GM18873 (cell line): Measurements from ENCODE around the gene FERMT3.

Source experiments
- ATAC-seq: cut with Tn5 transposase; IDR thresholded peaks from one replicate; pipeline ENCODE4 v1.9.1; 2021; ENCODE audit warnings: mild to moderate bottlenecking, moderate library complexity, moderate number of reproducible peaks; ENCODE audit not compliant: unreplicated experiment, low FRiP score

The FERMT3 gene

DNA sequence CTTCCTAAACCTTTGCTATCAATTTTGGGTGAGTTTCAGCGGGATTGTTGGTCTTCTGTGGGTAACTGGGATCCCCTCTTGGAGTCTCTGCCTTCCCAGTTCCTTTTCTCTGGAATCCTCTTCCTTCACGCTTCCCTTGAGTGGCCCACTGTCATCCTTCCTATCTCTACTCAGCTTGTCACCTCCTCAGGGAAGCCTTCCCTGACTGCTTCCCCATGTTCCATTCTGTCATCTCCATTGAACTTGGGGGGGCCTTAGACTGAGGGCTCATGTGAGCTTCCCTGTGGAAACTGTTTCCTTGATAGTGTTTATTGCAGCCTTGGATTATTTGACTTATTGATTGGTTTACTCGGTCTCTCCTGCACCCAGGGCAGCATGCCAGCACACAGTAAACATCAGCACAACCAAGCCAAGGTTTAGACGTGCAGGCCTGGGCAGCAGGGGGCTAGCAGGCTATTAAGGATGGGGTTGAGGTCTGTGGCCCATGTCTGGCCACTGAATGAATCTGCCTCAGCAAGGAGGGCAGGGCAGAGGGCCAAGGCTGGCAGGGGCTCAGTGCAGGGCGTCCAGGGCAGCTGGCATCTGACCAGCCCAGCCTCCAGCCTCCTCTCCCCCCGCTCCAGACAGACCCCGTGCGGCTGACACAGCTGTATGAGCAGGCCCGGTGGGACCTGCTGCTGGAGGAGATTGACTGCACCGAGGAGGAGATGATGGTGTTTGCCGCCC is 12.3 kb downstream of the FERMT3 start:
- no peak for ATAC-seq

DNA sequence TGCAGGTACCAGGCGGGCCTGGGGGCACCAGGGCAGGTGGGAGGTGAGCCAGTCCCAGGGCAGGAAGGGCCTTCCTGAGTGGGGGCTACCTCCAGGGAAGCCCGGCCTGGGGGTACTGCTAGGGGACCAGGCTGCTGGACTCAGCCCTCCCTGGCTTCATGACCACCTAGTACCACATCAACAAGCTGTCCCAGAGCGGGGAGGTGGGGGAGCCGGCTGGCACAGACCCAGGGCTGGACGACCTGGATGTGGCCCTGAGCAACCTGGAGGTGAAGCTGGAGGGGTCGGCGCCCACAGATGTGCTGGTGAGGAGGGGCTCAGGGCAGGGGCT is 12.8 kb downstream of the FERMT3 start:
- no peak for ATAC-seq

DNA sequence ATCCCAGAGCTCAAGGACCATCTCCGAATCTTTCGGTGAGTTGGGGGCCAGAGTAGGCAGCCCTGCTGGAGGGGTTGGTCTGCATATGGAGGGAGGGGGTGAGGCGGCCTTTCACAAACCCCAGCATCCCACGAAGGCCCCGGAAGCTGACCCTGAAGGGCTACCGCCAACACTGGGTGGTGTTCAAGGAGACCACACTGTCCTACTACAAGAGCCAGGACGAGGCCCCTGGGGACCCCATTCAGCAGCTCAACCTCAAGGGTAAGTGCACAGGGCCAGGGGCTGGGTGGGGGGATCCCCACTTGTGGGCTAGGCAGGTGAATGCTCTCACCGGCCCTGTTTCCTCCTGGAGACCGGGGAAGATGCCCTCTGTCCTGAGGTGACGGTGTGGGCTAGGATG is 13.2 kb downstream of the FERMT3 start:
- ATAC-seq, result no peak

DNA sequence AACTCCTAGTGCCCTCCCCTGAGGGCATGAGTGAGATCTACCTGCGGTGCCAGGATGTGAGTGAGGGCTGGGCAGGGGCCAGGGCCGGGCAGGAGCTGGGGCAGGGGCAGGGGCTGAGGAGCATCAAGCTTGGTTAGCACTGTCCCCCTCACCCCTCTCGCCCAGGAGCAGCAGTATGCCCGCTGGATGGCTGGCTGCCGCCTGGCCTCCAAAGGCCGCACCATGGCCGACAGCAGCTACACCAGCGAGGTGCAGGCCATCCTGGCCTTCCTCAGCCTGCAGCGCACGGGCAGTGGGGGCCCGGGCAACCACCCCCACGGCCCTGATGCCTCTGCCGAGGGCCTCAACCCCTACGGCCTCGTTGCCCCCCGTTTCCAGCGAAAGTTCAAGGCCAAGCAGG is 13.8 kb downstream of the FERMT3 start:
- ATAC-seq, result no peak

DNA sequence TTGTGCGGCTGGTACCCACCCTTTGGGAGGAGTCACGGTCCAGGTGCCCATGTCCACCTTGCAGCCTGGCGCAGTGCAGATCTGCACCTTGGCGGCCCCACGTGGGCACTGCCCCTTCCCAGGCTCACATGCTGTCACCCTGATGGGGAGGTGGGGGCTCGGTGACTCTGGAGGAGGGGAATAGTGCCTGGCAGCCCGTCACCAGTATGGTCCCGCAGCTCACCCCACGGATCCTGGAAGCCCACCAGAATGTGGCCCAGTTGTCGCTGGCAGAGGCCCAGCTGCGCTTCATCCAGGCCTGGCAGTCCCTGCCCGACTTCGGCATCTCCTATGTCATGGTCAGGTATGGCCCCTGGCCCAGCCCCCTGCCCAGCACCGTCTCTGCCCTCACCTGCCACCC is 14.3 kb downstream of the FERMT3 start:
- ATAC-seq, result no peak

DNA sequence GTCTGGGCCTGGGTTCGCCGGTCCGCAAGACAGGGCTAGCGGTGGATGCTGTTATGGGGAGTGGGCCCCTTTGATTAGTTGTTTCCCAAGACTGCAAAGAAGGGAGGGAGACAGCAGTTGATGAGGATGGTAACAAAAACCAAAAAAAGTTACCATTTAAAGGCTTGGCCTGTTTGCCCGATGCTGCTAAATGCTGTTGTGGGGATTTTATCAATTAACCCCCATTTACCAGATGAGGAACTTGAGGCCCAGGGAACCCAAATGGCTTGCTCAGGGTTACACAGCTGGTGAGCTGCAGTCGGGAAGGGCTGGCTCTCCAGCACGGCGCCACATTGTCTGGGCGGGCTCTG is 16.1 kb downstream of the FERMT3 start:
- ATAC-seq, result no peak

DNA sequence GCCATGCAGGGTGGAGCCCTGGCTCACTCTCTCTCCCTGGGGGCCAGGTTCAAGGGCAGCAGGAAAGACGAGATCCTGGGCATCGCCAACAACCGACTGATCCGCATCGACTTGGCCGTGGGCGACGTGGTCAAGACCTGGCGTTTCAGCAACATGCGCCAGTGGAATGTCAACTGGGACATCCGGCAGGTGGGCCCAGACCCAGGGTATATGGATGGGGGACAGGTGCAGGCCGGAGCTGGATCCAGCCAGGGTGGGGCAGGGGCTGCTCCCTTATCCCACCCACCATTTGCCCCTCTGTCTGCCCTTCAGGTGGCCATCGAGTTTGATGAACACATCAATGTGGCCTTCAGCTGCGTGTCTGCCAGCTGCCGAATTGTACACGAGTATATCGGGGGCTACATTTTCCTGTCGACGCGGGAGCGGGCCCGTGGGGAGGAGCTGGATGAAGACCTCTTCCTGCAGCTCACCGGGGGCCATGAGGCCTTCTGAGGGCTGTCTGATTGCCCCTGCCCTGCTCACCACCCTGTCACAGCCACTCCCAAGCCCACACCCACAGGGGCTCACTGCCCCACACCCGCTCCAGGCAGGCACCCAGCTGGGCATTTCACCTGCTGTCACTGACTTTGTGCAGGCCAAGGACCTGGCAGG is 16.6 kb downstream of the FERMT3 start:
- no peak for ATAC-seq

DNA sequence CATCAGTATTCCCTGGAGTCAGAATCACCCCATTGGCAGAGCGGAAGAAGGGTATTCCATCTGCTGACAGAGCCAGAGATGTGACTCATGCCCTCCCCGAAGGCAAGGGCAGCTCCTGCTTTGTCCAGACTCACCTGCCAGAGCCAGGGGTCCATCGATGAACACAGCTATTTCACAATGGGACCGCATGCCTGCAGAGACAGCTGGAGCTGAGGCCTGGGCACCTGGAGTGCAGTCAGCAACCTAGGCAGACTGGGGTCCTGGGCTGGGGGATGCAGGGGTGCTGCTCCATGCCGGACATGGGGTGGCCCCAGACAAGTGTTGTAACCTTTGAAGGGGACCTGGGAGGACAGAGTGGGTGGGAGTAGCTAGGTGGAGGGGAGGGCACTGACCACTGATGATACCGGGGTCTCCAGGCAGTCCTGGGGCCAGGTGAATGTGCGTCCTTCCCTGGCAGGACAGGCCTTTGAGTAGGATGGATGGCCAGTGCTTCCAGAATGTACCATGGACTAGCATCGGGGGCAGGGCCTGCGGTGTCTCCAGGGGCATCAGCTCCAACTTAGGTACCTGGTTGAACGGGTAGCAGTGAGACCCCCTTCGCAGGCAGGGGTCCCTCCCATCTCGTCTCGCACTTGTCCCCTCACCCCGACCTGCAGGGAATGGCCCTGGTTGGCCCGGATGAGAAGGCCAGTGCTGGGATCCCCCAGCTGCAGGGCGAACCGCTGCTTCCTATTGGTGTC is 17.8 kb downstream of the FERMT3 start:
- no peak for ATAC-seq

DNA sequence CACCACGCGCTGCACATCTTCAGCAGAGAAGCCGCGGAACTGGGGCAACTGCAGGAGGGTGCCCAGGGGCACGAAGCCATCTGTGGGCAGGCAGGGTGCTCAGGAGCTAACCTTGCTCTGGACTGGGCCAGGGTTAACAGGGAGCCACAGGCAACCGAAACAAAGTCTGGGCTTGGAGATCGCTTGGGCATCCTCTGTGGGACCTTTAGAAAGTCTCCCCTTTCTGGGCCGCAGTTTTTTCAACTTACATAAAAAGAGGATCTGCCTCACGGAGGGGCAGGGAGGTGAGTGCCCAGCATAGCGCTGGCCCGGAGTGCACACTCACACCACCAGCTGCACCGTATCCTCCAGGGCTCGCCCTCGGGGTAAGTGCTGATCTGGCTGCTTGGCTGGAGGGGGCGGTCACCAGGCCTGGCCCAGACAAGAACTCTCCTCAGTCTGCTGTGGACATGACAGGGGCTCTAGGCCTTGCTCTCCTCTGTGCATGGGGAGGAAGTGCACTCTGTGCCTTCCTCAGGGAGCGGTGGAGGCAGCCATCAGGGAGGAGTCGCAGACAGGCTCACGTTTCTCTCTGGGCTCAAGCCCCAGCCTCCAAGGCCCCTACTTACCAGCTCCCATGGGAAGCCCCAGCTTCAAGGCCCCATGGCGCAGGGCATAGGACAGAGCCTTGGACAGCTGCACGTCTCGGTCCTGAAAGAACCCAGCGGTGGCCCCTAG is 18.5 kb downstream of the FERMT3 start:
- ATAC-seq, result no peak

DNA sequence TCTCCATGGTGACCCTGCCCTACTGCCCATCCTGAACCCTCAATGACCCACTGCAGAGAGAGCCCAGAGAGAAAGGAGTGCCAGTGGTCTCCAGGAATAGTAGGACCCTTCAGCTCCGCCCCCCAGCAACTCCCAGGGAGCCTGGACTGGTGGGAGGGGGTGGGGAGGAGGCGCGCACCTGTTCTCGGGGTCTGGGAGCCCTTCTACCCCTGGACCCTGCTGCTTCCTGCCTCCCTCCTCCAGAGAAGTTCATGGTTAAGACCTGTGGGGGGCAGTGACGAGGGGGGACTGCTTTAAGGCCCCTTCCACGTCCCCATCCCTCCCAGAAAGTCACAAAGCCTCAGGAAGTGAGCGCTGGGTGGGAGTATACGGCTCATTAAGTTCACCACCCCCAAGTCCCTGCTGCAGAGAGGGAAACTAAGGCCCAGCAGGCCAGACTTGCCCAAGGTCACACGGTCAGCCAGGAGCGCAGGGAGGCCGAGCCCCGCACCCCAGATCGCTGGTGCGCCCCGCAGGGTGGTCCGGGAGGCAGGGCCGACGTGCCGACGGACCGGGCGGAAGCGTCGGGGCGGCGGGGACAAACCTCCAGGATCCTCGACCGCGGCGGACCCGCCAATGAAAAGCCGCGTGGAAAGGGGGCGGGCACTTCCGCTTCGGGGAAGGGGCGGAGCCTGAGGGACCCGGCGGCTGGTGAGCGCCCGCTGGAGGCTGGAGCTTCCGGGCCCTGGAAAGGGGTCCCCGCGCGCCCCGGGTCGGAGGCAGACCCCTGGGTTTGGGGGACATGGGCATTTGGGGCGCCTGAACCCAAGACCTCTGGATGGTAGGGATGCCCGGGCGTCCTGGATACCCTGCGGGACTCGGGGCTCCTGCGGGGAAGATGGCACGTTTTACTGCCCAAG is 19.3 kb downstream of the FERMT3 start, which contains the start of the genes NUDT22 and TRPT1:
NUDT22 (plus strand) TSS at position 667 of the 899 bp plus-strand sequence. CDS start 379 bp downstream, outside the sequence.
TRPT1 (minus strand) TSS at position 579 of the 899 bp plus-strand sequence; CDS start at position 253, 326 bp downstream.
- no peak for ATAC-seq

DNA sequence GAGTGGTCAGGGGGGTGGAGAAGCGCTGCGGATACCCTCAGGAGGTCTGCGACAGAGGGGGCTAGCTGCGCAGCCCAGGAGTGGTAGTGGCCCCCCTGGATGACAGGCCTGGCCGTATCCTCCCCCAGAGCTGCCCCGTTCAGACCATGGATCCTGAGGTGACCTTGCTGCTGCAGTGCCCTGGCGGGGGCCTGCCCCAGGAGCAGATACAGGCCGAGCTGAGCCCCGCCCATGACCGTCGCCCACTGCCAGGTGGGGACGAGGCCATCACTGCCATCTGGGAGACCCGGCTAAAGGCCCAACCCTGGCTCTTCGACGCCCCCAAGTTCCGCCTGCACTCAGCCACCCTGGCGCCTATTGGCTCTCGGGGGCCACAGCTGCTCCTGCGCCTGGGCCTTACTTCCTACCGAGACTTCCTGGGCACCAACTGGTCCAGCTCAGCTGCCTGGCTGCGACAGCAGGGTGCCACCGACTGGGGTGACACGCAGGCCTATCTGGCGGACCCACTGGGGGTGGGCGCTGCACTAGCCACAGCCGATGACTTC is 20.1 kb downstream of the FERMT3 start:
- no peak for ATAC-seq

DNA sequence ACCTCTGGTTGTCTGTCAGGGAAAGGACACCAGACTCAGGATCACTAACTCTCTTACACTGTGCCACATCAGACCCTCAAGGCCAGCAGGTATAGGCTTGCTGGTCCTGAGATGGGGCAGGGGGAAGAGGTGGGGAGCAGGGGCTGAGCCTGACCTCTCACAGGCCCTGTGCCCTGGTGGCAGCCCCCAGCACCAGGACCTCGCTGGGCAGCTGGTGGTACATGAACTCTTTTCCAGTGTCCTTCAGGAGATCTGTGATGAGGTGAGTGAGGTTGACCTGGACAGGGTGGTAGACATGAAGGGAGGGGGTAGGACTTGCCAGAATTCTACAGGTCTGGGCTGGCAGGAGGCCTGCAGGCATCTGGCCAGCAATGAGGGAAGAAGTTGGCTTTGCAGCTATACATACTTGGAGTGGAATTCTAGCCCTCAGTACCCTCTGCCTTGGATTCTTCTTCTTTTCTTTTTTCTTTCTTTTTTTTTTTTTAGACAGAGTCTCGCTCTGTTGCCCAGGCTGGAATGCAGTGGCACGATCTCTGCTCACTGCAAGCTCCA is 21.0 kb downstream of the FERMT3 start:
- no peak for ATAC-seq

DNA sequence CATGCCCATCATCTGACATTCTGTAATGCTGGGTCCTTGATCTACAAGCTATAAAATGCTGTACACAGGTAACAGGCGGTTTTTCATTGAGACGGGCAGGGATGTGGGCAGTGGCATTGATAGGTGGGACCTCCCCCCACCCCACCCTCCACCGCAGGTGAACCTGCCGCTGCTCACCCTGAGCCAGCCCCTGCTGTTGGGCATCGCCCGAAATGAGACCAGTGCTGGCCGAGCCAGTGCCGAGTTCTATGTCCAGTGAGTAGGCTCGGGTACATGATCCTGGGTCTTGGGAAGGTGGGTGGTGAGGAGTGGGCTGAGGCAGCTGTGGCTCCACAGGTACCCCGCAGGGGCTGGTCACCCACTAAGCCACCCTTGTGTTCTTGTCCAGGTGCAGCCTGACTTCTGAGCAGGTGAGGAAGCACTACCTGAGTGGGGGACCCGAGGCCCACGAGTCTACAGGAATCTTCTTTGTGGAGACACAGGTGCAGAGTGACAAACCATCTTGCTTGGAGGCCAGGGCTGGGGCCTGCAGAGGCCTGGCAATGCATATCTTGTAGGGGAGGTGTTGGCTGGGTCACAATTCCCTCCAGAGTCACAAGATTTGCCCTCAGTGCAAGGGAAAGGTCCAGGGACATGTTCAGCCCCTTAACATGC is 22.7 kb downstream of the FERMT3 start:
- no peak for ATAC-seq

DNA sequence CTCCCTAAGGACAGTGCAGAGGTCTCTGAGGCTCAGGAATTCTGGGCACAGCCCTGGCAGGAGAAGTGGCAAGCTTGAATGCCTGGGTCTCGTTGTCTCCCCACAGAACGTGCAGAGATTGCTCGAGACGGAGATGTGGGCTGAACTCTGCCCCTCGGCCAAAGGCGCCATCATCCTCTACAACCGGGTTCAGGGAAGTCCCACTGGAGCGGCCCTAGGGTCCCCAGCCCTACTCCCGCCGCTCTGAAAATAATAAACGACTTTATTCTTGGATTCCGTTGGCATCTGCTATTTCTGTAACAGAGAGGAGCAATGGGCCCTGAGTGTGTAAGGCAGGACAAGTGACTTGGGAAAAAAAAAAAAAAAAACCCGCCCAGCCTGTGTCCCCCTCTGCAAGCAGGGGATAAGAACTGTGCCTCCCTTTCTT is 23.2 kb downstream of the FERMT3 start:
- no peak for ATAC-seq

DNA sequence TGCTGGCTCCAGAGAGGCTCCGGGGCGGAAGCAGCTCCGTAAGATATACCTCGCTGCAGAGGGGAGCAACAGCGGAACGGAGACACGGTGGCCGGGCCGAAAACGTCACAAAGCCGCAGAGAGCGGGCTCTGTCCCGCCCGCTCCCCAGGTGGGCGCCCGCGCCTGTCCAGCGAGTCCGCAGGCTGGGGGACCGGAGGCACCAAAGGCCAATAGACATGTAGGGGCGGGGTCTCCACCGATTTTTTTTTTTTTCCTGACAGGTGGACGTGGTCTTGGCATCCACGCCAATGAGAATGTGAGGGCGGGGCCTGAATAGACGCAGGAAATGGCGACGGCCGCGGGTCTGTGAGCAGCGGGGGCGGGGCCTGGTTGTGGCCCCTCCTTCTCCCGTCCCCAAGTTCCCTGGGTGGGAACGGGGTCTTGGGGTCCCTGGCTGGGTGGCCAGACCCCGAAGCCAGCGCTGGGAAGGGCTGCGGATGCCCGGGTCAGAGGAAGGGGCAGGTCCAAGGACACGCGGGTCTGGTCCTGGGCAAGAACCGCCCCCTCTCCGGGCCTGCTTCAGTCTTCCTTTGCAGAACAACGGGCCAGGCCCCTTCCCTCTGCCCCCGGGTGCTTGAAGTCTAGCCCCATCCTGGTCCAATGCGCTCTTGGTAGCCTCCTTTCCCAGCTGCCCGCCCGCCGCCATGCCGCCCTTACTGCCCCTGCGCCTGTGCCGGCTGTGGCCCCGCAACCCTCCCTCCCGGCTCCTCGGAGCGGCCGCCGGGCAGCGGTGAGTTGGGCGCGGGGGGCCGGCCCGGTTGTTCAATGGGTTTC is 23.9 kb downstream of the FERMT3 start, which contains the start of gene DNAJC4:
DNAJC4 (plus strand) TSS at position 378 of the 814 bp plus-strand sequence; CDS start at position 685, 307 bp downstream.
- ATAC-seq, result peak; percentile 39

DNA sequence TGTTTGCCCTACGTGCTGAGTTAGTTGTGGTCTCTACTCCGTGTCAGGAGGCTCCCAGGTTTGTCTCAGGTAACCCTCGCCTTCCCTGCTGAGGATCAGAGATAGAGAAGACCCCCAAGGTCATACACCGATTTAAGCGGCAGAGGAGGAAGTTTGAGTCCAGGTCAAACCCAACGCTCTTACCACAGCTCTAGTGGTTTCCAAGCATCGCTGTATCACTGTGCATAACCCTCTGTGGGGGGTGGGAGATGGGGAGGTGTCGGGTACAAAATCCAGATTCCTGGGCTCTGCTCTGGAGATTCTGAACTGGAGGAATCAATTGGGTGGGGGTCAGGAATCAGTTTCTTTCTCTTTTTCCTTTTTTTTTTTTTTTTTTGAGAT is 24.5 kb downstream of the FERMT3 start:
- ATAC-seq, result no peak

DNA sequence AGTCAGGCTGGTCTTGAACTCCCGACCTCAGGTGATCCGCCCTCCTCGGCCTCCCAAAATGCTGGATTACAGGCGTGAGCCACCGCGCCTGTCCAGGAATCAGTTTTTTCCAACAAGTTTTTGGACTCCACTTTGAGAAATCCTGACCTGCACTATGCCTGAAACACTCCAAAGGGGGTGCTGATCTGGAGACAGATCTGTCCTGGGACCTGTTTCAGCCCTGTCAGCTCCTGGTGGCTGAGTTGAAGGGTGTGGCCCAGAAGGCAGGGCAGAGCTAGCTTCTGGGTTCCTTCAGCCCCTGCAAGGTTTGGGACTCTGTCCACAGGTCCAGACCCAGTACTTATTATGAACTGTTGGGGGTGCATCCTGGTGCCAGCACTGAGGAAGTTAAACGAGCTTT is 25.0 kb downstream of the FERMT3 start:
- no peak for ATAC-seq
